NCI-H82 (cell line): ENCODE data around the gene XAB2.

Experiments used
- DNase-seq: peaks from one replicate; lab custom pipeline; 2025; lab: John Stamatoyannopoulos, UW

The XAB2 gene

DNA sequence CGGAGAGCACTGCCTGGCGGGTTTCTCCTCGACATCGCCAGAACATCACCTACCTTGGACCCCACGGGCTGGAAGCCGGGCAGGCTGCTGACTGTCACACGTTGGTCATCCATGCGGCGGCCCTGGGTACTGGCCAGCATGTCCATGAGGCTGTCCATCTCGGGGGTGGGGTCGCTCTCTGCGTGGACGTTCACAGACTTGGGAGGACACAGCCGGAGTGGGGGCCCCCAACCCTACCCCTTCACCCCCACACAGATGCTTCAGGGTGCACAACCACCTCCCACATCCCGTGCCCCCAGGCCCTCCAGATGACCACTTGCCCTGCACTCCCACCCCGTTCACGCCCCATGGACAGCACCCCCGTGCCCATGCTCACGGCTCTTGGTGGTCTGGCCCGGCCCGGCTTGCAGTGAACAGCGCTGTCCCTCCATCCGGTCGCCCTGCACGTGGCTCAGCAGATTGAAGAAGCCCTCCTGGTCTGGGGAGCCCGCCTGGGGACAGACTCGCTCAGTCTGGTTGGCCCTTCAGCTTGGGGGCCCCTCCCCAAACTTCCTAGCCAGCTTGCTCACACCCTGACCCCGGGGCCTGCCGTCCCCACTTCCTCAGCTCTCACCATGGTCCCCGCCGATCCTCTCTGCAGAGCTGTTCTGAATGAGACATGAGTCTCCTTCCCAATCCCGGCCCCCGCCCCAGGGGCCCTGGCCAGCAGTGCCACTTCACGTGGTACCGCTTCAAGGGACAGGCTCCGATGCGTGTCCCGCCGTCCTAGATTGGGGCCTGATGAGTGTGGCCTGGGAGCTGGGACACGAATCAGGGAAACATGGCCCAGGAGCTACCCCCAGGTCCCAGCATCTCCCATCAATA, 3.2 kb upstream of the XAB2 start:
- no peak for DNase-seq

DNA sequence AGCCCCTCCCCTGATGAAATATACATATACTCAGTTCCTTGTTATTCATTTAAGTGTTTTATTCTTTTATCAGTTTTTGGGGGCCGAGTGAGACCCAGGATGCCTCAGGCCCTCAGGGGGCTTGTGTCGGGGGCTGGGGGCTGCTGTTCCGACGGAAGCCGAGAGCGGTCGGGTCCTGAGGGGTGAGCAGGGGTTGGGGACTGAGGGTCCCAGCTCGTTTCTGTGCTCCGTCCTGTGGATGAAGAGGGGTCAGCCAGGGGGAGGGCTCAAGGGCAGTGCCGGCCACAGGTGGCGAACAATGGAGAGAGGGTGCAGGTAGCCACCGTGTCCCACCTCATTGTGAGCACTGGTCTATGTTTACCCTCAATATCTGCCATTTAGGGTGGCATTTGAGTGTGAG, 2.2 kb upstream of the XAB2 start:
- DNase-seq: no peak

DNA sequence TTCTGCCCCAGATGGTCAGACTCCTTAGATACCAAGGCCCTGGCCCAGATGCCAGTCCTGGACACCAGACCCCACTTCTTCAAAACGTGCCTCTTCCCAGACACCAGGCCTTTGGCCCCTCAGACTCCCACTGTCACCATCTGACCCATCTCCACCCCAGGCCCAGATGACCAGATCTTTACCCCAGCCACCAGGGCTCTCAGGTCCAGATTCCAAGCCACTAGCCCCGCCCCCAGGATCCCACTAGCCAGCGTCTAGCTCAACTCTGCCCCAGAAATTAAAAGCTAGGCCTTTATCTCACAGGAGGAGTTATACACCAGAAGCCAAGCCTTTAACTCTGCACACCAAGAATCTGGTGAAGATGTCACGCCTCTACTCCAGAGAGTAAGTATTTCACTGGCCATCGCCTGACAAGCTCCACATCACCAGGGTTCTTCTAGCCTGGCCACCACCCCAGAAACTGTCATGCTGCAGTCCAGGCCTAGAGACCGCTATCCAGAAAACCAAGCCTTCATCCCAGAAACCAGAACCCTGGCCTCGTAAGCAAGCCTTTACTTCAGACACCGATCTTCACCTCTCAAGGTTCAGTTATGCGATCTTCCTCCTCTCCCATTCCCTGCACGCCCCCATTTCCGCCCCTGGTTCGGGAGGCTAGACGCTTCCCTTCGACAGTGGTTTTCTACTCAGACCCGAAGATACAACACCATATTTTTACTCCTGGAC, 595 bp downstream of the XAB2 start:
- no peak for DNase-seq

DNA sequence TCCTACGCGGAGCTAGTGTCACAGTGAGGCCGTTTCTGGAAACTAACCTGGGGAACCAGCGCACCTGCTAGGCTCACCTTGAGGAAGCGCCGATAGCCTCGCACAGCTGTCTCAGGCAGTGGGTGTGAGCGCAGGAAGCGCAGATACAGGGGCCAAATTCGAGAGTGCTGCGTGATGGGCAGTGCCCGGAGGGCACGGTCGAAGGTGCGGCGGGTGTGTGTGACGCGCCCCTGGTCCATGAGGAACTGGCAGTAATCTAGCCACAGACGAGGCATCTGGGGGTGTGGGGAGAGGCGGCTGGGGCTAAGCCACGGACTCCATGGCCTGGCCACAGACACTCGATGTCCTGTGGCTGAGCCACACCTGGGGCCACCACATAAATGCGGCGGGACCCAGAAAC, 2.2 kb downstream of the XAB2 start:
- no peak for DNase-seq

DNA sequence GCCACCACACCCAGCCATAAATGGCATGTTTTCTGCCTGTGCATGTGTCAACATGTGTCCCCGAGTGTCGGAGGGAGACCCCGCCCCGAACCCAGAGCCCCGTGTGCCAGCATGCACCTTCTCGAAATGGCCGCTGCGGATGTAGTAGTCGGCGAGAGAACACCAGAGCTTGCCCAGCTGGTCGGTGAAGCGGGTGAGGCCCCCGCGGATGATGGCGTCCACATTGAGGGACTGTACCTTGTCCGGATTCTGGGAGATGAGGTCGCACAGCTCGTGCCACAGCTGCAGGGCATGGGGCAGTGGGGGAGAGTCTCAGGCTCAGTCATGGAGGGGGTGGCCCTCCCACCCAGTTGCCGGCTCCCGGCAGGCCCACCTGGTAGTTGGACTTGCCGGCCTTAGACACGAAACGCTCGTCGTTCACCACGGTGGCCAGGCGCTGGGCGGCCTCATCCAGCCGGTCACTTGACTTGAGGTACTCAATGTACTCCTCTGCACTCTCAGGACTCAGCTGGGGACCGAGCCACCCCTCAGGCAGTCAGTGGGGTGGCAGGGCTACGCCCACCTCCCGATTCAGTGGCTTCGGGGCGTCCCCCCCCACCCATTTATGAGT, 3.5 kb downstream of the XAB2 start:
- DNase-seq: no peak

DNA sequence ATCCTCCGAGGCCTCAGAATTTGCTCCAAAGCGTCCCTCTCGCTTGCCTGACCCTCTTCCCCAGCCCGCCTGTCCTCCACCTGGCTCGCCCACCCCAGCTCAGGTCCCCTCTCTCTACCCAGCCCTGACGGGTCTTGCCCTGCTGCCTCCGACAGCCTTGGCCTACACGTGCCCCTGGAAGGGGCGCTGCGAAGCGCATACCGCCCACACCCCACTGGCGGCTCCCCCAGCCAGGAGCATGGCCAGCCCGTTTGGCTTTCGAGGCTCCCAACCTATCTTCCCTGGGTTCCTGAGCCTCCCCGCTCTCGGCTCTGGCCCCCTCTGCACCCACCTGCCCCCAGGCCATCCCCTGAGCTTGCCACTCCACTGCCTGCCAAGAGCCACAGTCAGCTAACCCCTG, 4.5 kb downstream of the XAB2 start:
- no peak for DNase-seq

DNA sequence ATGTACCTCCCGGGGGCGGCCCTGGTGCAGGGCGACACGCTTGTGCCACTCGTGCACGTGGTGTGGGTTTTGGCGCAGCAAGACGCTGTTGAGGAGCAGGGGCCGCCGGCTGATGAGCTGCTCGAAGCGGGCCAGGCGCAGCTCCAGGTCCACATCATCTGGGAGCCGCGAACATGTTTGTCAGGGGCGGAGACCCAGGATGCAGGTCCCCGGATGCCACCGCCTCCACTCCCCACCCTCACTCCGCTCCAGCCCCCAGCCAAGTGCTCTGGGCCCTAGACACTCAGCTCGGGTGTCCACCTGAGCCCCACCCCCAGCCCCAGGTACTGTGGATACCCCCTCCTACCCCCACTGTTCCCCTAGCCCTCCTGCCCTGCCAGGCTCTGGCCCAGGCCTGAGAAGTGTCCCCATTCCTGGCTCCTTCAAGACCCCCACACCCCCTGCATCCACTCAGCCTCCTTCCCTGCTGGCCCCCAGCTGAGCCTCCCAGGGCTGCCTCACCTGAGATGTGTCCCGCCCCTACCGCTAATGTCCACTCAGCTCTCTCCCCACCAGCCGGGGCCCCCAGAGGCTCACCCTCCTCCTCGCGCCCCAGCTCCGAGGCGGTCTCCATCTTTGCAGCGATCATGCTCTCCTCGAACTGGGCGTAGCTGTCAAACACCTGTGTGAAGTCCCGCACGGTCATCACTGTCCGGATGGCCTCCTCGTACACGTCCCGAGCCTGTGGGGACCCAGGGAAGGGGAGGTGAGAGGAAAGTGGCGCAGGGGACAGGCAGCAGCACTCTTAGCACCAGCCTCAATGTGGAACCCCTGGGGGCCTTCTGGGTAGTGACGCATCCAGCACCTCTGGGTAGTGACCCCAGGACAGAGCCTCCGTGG, 5.4 kb downstream of the XAB2 start:
- no peak for DNase-seq

DNA sequence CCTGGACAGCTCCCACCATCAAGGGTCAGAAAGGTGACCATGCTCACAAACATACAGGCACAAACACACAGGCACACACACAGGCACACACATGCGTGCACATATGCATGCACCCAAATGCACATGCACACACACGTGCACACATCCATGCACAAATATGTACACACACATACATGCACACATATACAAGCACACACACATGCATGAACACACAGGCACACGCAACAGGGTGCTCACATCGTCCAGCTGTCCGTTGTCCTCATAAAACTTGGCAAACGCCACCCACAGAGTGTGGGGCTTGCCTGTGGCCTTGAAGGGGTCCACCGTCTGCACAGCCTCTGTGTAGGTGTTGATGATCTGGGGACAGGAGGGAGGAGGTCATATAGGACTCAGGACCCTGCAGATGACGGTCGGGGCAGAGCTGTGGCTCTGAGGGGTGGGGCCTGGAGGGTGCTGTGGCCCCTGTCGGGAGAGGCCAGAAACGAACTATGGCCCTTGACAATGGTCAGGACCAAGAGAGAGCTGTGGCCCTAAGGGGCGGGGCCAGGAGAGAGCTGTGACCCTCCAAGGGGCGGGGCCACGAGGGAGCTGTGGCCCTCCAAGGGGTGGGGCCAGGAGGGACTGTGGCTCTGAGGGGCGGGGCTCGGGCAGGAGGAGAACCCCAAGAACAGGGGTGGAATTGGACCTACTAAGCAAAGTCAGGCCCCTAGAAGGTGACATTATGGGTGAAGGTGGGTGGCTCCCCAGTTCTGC, 6.2 kb downstream of the XAB2 start:
- peak; percentile 13 for DNase-seq

DNA sequence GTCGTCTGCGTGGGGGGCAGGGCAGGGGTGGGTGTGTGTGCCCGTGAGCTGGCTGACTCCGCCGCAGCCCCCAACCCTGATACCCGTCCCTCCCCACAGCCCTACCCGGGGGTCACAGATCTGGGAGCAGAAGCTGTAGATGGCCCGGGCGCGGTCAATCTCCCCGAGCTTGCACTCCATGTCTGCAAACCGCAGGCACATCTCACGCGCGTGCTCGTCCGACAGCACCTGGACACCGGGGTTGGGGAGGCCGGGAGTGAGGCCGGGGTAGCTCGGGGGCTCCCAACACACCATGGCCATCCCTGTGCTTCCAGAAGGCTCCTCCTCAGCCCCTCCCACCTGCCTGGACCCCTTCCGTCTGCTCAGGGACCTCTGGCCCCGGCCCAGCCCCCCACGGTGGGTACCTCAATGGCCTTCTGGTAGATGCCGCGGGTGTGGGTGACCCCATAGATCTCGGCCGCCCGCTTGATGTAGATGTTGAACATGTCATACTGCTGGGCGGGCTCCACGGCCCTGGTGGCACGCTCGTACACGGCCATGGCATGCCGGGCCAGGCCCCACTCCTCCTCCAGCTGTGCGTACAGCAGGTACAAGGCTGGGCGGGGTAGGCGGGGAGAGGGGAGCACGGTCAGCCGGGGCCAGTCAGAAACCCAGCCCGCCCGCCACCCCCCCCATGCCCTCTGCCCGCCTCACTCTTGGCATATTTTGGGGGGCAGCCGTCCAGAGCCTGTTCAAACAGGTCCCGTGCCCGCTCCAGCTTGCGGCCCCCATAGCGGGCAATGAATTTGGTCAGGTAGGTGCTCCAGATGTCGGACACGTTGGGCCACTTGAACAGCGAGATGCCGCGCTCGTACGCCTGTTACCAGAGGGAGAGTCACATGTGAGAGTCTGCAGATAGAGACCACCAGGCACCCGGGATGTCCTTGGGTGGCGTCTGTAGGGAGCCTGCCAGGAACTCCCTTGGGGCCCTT, 8.6 kb downstream of the XAB2 start:
- DNase-seq: no peak

DNA sequence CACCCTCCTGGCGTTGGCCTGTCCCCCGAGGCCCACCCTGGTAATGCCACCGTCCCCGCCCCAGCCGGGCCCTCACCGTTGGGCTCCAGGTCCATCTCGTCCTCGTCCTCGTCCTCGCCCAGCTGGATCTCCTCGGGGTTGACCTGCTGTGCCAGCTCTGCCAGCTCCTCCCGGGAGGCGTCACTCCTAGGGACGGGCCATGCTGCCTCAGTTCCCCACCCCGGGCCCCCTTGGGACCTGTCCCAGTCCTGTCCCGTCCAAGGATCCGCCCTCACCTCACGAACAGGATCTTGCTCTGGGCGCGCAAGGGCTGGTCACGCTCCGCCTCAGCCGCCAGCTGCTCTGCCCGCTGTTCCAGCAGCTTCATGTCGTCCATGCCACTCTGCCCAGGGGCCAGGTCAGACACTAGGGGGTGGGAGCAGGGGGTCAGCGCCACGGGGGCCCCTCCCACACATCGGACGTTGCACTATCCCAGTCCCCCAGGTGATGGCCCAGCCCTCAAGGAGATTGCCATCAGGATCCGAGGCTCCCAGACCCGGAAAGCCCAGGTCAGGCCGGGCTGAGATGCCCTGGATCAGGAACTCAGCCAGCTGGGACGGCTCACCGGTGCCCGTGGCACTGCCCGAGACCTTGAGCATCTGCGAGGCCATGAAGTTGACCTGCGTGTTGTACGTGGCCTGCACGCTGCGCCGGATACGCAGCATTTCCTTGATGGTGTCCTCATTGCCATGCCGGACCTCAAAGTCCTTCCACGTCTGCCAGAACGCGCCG, 9.5 kb downstream of the XAB2 start:
- no peak for DNase-seq

DNA sequence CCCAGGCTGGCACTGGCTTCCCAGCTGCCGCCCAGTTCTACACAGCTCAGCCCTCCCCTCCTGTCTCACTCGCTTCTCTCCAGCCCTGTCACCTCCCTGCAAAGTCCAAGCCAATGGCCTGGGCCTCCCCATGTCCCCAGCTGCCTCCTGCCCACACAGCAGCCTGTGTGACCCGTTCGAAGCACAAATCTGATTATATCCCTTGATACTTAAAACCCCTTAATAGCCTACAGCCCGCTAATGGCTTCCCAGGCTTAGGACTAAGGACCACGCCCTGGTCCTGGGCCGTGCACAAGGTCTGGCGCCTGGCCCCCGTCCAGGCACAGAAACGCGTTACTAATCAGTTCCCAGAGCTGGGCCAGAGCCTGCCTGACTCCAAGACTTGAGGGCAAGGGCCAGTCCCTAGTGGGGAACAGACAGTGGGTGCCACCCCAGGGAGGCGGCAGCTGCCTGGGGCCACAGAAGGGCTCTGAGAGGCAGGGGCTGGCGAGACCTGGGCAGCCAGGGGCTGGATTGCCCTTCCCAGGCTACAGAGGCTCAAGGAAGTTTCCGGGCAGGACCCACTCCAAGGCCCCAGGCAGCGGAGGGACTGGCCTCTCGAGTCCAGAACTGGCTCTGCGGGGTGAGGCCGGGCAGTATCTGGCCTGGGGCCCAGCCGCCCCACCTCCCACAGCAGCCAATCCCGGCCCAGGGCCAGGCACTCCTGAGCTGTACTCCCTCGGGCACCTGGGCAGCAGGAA, 10.4 kb downstream of the XAB2 start:
- peak; percentile 96 for DNase-seq

DNA sequence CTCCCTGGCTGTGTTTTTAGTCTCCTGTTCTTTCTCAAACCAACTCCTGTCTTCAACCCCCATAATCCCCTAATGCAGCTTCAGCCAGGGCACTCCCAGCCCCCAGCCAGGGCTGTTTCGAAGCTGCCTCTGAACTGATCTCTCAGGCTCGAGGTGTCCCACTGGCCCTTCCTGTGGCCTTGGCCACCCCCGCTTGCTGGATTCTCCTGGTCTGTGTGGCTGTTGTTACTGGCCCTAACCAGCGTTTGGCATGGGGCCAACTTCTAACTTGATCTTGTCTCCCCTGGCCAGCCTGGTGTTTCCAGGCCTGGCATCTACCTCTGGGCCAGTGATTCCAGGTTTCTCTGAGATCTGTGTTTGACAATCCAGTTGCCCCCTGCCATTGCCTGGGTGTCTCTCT, 11.0 kb downstream of the XAB2 start:
- DNase-seq: peak; percentile 77

DNA sequence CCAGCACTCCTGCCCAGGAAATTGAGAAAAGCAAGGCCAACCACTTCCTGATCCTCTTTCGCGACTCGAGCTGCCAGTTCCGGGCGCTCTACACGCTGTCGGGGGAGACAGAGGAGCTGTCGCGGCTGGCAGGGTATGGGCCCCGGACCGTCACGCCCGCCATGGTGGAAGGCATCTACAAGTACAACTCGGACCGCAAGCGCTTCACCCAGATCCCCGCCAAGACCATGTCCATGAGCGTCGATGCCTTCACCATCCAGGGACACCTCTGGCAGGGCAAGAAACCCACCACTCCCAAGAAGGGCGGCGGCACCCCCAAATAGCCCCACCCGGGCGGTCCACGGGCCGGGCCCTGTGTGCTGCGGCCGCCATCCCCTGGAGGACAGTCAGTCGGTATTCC, 11.6 kb downstream of the XAB2 start:
- no peak for DNase-seq

DNA sequence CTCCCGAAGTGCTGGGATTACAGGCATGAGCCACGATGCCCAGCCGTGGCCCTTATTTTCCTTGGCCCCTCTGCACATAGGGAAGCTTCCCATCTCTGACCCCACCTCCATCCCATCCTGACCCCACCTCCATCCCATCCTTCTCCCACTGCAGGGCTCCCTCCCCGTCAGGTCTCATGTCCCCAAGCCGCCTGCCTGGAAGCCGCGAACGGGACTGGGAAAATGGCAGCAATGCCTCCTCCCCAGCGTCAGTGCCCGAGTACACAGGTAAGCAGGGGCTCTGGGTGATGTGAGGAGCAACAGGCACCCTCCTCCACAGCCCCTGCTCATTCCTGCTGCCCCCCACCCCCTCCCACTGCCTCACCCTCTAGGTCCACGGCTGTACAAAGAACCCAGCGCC, 12.2 kb downstream of the XAB2 start:
- DNase-seq: no peak

DNA sequence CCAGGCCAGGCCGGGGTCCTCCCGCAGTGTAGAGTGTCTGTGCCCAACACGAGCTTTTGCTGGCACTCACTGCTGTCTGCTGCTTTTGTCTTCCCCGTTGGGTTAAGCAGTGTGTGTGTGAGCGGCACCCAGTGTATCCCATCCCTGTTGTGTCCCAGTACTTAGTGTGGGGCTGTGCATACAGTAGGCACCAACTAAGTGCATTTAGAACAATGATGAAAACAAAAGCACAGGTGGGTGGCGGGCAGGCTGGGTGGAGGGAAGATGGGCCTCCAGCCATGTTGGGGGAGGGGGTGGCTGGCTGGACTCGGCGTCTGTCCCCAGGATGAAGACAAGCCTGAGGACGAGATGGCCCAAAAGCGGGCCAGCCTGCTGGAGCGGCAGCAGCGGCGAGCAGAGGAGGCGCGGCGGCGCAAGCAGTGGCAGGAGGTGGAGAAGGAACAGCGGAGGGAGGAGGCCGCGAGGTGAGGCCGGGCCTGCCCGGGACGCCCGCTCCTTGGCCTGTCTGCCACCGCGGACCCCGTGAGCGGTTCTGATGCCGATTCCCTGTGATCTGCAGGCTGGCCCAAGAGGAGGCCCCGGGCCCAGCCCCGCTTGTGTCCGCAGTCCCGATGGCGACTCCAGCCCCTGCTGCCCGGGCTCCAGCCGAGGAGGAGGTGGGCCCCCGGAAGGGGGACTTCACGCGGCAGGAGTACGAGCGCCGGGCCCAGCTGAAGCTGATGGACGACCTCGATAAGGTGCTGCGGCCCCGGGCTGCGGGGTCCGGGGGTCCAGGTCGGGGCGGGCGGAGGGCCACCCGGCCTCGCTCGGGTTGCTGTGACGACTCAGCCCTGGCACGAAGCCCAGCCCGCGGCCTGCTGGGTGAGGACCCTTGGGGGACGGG, 14.2 kb downstream of the XAB2 start:
- DNase-seq: no peak

DNA sequence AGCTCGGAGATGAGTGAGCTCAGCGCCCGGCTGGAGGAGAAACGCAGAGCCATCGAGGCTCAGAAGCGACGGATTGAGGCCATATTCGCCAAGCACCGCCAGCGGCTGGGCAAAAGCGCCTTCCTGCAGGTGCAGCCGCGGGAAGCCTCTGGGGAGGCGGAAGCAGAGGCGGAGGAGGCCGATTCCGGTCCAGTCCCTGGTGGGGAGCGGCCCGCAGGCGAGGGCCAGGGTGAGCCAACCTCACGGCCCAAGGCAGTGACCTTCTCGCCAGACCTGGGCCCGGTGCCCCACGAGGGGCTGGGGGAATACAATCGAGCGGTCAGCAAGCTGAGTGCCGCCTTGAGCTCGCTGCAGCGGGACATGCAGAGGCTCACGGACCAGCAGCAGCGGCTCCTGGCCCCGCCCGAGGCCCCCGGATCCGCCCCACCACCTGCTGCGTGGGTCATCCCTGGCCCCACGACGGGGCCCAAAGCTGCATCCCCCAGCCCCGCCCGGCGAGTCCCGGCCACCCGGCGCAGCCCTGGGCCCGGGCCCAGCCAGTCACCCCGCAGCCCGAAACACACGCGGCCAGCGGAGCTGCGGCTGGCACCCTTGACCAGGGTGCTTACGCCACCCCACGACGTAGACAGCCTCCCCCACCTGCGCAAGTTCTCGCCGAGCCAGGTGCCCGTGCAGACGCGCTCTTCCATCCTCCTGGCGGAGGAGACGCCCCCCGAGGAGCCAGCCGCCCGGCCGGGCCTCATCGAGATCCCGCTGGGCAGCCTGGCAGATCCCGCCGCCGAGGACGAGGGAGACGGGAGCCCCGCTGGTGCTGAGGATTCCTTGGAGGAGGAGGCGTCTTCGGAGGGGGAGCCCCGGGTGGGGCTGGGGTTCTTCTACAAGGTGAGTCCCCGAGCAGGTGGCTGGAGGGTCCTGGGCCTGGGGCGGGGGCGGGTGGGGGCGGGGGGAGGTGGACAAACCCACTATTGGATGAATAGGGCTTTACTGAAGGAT, 16.8 kb downstream of the XAB2 start:
- no peak for DNase-seq
